HG03108 (cell line): ENCODE results near the gene CMSS1.

Experiments
- ATAC-seq: cut with Tn5 transposase; IDR thresholded peaks from one replicate; pipeline ENCODE4 v1.9.1; 2021; ENCODE audit warnings: moderate library complexity; ENCODE audit not compliant: unreplicated experiment

The CMSS1 gene

DNA sequence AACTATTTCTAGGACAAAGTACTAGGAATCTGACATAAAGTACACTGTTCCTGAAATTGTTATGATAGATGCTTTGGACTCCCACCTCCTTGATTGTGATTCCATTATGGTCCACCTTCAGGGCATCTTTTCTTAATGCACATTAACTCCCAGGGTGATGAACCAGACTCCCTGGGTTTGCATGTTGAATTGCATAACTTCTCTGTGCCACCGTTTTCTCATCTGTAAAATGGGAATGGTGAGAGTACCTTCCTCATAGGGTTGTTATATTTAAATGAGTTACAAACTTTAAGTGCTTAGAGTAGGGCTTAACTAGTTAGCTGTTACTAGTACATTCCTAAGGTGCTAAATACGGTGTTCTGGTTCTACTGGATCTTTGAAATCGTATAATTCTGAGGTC lies 81.9 kb downstream of the CMSS1 start:
- ATAC-seq: no peak

DNA sequence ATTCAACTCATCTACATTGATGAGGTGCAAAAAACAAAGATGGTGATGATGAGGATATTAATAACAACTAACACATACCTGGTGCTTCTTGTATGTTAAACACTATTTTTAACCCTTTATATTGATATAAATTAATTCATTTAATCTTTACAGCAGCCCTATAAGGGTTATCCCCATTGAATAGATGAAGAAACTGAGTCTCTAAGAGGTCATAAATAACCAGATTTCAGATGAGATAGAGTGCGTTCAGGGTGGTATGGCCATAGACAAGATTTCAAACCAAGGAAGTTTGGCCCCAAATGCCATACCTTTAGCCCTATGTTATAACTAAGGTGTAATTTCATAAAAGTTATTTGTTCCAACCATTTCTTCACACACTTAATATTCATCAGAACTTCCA lies 82.6 kb downstream of the CMSS1 start:
- ATAC-seq: no peak

DNA sequence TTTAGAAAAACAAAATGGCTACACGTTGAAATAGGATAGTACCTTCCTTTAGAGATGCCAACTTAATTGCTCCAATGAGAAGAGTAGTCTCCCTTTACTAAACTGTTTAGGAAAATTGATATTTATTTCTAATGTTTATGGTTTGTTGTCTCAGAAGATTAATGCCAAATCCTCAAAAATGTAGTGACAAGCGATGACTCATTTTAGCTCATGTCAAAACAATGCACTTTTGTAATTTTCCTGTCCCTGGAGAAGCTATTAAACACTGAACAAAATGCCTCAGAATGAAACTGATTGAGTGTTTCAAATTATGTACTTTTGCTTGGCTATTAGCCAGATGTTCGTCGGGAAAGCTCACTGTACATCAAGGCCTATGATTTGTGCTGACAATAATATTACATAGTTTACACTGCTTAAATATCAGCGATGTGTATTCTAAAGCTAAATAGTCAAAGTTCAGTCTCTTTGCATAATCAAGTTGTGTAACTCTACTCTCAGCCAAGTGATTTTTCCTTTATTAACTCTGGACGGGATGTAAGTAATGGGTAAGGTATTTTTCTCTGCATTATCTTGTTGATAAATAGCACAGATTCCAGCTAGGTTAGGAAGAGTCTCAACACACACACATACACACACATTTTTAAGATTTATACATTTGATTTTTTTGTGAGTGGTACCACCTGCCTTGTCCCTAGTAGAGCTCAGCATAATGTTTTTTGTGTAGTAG lies 83.7 kb downstream of the CMSS1 start:
- ATAC-seq: no peak

DNA sequence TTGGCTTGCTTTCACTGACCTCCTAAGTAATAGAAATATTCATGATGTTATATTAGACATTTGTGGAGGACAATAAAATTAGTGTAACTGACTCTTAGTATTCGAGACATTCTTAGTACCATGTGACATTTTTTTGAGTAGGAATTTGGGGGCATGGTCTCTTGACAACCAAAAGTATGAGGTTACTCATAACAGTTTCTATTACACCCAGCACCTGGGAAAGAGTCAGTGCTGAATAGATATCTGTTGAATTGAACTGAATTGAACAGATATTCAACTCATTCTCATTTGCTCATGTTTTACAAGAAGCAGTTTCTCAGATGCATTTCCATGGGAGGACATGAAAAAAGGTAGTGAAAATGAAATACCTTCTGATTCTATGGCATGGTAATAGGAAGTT lies 84.4 kb downstream of the CMSS1 start:
- no peak for ATAC-seq

DNA sequence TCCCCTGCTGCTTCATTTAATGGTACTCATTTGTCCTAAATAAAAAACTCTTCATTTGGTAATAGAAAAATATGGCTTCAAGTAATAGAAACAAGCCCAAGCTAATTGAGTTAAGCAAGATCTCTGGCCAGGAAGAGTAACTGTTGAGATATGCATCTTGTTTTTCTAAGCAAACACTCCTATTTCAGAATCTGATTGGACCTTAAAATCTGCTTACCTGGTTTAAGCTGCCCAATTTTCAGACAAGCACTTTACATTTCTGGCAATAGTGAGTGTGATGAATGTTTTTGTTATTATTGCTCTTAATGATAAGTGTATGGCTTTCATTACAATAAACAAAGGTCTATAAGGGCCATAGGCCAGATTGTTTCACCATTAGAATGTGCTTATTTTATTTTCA lies 86.2 kb downstream of the CMSS1 start:
- ATAC-seq: no peak

DNA sequence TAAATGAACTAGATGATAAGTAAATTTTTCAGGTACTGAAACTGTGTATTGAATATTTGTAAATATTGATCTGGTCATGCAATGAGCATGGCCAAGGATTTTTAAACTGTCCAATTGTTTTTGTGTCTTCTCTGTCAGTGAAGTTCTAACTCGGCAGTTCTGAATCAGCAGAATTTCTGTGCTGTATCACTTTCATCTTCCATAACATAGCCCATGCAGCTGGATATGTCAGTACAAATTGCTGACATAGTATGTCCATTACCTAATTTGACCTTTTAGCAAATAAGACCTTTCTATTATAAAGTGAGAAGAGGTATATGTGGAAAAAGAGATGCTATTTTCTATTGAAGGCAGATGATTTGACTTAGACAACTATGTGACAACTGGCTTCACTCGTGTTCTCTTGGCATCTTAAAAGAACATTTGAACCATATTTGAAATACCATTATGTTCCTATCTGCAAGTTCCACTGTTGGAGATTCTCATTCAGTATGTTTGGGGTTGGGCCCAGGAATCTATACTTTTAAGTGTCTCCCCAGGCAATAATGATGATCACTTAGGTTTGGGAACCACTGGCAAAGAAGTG lies 90.4 kb downstream of the CMSS1 start:
- ATAC-seq: no peak

DNA sequence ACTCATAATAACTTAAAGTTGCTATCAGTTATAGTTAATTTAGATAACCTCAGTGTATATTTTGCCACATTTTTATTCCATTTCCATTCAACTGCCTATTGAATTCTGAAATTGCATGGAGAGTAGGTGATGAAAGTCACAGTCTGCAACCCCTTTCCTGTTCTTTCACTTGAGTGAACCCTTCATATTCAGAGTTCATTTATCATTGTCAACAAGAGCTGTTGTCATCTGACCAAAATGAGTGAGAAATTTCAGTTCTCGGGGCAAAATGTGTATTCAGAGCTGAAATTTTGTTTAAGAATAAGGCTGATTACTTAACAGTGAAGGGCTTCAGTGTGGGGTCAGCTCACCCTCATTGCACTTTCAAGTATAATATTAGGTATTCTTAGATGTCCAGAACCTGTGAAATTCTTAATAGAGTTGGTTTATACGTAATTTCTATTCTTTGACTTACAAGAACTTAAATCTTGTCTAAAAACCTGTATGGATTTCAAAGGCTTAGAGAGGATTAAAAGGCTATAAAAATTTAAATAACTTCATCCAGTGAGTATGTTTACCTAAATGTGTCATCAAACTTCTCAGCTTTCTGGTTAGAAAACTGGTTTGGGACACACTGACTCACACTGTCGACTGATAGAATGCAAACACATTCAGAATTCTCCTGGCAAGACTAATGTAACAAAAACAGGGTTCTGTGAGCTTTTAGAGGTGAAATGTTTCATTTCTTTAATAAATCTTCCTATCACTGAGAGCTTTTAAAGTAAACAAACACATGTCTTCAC lies 92.2 kb downstream of the CMSS1 start:
- no peak for ATAC-seq

DNA sequence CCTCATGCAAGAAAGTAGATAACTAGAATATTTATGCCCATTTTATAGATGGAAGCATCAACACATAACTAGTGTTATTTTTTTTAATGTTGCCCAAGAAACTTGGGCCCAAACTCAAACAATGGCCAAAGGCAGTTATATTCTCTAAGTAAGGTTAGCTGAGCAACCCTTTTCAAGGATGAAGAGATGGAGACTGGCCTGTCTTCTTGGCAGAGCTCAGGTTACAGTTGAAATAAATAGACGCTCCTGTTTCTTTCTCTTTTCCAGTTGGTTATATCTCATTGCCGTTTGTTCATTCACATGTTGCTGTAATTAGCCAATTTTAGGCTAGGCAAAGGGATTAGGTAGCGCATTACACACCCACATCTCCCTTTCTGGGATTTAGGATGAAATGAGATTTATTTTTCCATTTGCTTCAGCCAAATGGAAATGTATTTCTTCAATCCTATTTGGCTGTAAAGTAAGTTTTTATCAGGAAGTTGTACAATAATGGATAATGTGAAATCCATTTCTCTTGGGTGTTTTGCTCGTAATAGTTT lies 93.2 kb downstream of the CMSS1 start:
- no peak for ATAC-seq

DNA sequence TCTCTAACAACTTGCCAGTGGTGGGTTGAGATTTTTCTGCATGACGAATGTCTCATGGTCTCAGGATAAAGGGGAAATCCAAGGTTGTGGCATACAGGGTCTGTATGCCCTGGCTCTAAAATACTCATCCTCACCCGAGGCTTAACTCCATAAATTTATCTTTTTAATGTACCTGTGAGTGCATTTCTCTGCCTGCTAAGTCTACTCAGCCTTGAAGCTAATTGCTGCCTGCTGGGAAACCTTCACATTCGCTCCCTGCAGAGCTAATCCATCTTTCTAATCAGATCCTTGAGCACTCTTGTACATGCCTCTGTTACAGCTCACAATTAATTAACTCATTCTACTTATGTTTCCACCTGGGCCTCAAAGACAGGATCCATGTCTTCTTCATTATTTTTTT lies 93.8 kb downstream of the CMSS1 start:
- no peak for ATAC-seq

DNA sequence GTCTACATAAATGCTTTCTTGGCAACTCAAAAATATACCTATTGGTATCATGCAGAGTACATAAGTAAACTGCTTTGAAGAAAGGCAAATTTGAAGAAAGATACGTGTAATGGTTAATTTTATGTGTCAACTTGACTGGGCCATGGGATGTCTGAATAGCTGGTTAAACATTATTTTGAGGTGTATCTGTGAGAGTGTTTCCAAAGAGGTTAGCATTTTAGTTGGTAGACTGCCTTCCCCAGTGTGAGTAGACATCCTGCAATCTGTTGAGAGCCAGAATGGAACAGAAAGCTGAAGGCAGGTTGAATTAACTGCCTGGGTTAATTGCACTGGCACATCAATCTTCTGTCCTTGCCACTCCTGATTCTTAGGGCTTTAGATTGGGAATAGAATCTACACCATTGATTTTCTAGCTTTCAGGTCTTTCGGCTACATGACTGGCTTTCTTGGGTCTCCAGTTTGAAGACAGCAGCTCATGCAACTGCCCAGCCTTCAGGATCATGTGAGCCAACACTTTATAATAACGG lies 98.3 kb downstream of the CMSS1 start:
- no peak for ATAC-seq

DNA sequence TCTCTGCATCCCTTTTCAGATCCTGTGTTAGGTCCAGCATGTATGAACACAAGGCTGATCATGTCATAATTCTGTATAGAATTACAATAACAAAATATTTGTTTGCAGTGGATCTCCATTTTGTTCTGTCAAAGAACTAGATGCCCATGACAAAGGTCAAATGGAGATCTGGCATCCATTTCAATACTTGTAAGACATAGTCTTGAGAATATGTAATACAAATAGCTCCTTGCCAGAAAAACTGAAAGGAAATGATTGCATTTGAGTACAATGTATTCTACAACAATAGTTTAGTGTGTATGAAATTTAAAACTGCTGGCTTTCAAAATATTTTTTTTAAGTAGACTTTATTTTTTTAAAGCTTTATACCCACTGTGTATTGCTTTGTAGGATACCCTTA lies 101.1 kb downstream of the CMSS1 start:
- ATAC-seq: no peak

DNA sequence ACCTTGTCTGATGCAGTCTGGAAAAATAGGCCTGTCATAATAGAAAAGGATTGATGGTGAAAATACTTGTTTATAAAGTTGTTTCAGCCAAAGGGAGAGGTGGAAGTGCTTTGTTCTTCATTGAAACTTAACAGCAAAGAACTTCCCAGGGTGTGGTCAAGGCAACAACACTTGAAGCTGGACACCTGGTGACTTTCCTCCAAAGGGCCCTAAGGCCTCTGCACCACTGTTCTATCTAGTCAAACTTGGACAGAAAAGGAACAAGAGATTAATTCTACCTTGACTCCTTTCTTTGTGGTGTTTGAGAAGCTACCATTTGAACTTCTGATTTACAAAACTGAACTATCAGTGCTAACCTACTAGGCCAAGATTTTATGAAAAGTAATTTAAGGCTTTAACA lies 102.0 kb downstream of the CMSS1 start:
- ATAC-seq: no peak

DNA sequence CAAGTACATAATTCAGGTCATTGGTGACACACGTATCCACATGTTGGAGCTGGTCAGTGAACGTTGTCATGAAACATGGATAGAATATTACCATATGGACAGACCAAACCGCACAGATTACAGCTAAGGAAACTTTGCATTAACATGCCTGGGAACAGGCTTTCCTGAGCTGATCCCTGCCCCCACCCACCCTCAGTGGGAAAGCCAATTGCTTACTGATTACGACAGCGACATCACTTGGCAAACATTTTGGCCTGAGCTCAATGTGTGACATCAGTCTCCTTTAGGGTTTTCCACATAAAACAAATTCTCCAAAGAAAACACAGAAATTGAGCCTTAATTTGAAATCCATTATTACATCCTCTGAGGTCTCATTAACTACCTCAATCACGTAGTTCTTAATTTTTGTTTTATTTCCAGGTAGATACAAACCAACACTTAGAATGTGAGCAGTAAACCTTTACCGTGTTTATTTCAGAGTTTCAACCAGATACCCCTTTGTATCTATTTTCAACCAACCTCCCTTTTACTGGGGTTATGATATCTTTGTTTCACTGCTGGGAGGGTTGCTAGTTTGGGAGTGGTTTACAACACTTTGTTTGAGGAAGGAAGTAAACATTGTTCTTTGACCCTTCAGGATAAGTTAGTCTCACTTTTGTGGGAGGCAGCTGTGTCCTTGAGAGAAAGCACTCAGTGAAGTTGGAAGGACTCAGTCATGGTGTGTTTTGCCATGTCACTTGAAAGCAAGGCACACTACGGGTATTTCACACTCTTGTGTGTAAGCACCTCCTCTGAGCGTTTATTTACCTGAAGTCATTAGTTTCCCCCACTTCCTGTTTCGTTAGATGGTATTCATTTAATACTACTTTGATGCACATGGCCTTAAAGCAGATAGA lies 103.1 kb downstream of the CMSS1 start:
- ATAC-seq: no peak

DNA sequence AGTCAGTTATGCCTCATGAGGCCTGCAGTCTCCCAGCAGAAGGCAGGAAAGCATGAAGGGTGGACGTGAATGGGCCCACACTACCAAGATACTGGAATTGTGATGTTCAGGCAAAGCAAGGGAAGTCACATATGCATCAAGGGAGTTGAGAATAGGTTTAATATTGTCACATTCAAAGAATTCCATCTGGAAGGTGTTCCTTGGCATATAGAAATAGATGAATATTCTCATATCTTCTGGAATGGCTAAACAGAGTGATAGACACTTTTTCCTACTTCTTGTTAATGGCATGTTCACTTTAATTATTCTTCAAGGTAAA lies 103.7 kb downstream of the CMSS1 start:
- no peak for ATAC-seq

DNA sequence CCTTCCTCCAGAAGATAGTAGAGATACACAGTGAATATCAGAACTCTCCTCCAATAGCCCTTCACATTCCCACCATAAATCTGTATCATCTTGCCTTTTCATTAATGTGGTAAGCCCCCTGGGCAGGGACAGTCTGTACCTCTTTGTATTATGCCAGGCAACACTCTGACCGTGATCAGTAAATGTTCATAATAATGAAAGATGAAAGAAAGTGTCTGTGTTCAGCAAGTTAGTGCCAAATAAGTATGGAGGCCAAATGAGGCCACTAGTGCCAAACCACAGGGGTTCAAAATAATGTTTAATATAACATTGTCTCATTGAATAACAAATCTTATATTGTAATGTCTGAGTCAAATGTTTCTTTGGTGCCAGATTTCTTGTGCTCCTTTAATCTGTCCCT lies 104.3 kb downstream of the CMSS1 start:
- no peak for ATAC-seq

DNA sequence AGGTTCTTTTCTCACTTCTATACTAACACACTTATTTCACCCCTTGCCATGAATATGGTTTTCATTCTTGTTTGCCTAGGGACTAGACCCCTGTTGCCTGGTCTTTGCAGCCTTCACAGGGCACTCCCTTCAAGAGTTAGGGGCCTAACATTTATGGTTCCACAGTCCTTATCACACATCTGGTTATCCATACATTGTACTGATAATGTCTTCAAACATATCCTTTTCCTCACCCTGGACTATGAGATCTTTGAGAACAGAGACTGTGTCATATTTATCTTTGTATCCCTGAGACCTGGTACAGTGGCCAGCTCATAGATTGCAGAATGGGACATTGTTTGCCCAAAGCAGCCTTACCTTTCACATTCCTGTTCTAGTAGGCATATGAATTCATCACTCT lies 106.2 kb downstream of the CMSS1 start:
- ATAC-seq: no peak

DNA sequence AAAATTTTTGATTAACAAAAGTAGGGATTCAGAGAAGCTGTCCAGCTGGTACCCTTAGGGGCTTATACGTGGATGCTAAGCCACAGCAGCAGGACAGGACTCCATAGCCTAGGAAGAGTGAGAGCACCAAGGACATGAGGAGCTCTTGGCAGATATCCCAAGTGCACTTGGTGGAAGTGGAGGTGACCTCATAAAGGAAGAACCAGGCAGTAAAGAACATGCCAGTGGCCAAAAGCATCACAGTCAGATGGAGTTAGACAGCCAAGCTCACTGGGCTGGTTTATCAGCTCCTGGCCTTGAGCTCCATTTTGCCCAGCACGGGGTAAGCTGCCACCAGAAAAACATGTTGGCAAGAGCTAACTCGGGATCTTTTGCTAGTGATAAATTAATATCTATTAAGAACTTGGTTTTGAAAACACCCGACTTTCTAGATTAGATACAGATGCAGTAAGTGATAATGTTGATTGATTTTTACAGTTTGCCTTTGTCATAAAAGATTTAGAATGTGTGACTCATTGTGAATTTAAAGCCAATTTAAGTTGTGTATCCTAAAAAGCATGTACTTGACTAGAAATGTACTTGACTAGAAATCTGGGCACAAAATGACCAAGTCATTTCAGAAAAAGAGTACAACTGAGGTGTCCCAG lies 108.0 kb downstream of the CMSS1 start:
- ATAC-seq: no peak

DNA sequence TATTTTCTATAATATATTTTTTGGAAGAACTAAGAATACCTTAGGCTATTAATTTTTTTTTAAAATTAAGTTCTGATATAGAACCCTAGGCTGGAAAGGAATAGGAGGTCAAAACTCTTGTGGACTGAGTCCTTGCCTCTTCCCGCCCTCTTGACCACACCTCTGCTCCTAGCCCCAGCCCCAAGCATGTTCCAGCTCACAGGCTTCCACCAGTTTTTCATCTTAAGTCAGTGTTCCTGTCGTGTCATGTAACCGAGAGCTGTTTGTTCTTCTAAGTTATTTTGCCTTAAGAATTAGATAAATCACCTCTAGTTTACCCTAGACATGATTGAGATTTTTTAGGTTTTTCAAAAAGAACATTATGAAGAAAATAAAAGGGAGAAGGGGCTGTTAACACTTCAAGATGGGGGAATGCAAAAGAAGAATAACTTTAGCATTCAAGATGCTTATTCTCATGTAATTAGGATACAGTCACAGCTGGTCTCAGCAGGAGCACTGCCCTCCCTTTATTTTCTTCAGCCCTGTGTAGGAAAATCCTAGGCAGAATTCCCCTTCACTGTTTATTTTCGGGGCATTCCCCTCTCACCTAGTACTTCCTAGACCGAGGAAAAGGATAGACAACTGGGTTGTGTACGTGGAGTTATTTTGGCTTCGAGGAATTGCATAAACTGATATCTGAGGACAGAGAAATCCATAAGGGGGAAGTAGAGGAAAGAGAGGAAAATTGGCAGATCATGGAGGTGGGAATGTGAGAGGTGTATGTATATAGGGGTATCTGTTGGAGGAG lies 110.2 kb downstream of the CMSS1 start:
- ATAC-seq: no peak
